Right atrium auricular region (tissue), 2 donors: ENCODE measurements around the gene AHI1. TPM values are rescaled to one million over a fixed set of nuclear protein-coding genes. Genes with fewer than 3 reads are reported as not detected.

Source experiments
- DNase-seq: peaks from one replicate; pipeline ENCODE4 v3.0.0-alpha.2; 2019; ENCODE audit warnings: low spot score
- H3K27ac ChIP-seq, 2 donors: fragments of 200-600 bp; sonication (generic); 1 replicate in 1 of 2; 2 replicates in 1 of 2; pipeline ENCODE4 v1.5.1; 2016 to 2019
- H3K27me3 ChIP-seq, 2 donors: fragments of 200-600 bp; sonication (generic); one replicate each; pipeline versions ENCODE4 v1.5.1 to v1.6.0; 2017 to 2019
- H3K36me3 ChIP-seq: fragments of 200-600 bp; sonication (generic); one replicate; pipeline ENCODE4 v1.5.1; 2016
- H3K4me1 ChIP-seq, 2 donors: fragments of 200-600 bp; sonication (generic); one replicate each; pipeline versions ENCODE4 v1.5.1 to v1.6.0; 2017 to 2019
- H3K4me3 ChIP-seq, 2 donors: fragments of 200-600 bp; sonication (generic); 1 replicate in 1 of 2; 2 replicates in 1 of 2; pipeline ENCODE4 v1.5.1; 2017 to 2019; ENCODE audit warnings: mild to moderate bottlenecking in 1 of 2, moderate library complexity in 1 of 2
- H3K9me3 ChIP-seq, 2 donors: fragments of 200-600 bp; sonication (generic); one replicate each; pipeline ENCODE4 v1.5.1; 2019
- total RNA-seq, 2 donors: library from RNA; depleted of rRNA; stranded (reverse); fragments of >200 nt; gene quantifications; one replicate each; pipeline ENCODE4 v1.1.0, GENCODE V29; 2016
- TF ChIP-seq, protein P1 (sequence below), 2 donors: fragments of 200-600 bp; sonication (generic); IDR thresholded peaks; one replicate each; pipeline ENCODE4 v1.5.1; 2019; ENCODE audit warnings: antibody characterized with exemption in 2 of 2

AHI1 gene
- total RNA-seq, 2 donors from 2014 or later = 8.5 to 10.2 TPM

DNA sequence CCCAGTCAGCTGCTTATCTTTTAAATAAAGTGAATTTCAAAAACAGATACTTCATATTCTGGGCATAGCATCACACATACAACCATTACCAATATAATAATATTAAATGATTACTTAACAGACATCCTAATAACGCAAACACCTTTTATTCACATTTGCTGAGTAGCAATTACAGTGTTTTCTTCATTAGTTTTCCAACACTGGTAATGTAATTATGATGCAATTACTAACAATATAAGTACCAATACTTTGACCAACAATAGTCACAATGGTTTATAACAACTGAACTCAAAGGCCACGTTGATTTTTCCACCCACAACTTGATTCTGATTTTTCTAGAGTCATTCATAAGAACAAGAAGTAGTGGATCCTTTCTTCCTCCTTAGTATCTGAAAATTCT is 212.4 kb downstream of the AHI1 start:
- Histone ChIP-seq H3K4me1 (no peaks in the 10 kb centered on the region), H3K4me3 (no peak overlapping the region), H3K9me3 (no peaks in the 10 kb centered on the region), H3K27me3 (no peaks in the 10 kb centered on the region), H3K27ac (no peak overlapping the region), H3K36me3 (peaks cover 6% of the 10 kb centered on the region)
- no peak for DNase-seq
- TF ChIP-seq, protein P1, sequence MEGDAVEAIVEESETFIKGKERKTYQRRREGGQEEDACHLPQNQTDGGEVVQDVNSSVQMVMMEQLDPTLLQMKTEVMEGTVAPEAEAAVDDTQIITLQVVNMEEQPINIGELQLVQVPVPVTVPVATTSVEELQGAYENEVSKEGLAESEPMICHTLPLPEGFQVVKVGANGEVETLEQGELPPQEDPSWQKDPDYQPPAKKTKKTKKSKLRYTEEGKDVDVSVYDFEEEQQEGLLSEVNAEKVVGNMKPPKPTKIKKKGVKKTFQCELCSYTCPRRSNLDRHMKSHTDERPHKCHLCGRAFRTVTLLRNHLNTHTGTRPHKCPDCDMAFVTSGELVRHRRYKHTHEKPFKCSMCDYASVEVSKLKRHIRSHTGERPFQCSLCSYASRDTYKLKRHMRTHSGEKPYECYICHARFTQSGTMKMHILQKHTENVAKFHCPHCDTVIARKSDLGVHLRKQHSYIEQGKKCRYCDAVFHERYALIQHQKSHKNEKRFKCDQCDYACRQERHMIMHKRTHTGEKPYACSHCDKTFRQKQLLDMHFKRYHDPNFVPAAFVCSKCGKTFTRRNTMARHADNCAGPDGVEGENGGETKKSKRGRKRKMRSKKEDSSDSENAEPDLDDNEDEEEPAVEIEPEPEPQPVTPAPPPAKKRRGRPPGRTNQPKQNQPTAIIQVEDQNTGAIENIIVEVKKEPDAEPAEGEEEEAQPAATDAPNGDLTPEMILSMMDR (IDR thresholded peaks at IDR 0.05) = no peak

DNA sequence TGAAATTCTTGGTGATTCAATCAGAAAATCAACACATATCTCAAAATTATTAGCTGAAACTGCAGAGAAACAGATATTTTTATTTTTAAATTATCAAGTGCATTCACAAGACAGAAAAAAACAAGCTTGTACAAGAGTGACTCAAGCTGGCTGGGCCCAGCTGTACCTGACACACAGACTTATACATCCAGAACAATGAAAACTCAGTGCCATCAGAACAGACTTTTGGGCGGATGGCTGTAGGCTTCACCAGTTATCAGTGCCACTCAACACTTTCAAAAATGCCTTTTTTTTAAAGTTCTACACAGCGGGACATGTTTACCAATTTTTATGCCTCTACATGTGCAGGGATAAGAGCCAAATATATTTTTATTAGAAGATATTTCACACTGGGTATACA is 213.6 kb downstream of the AHI1 start:
- TF ChIP-seq, protein P1 (IDR thresholded peaks at IDR 0.05) = no peak
- H3K27ac ChIP-seq = no peak overlapping the region
- no peak overlapping the region for H3K4me3 ChIP-seq
- DNase-seq = no peak
- no peaks in the 10 kb centered on the region for H3K36me3 ChIP-seq
- no peaks in the 10 kb centered on the region for H3K9me3 ChIP-seq
- H3K4me1 ChIP-seq = no peaks in the 10 kb centered on the region
- no peaks in the 10 kb centered on the region for H3K27me3 ChIP-seq

DNA sequence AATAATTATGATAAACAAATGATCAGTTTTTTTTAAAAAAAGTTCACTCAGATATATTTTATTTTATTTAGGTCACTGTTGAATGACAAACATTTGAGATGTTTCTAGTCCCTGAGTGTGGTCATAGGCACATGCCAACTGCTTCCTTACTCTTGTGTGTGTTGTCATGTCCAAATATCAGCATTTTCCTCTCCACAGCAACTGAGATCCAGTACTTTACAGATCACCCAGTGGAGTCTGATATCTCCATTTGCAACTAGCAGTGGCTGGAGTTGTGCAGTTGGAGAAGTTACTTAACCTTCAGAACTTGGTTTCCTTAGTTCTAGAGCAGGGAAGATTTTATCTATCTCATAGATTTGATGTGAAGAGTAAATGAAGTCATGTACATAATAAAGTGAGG is 215.1 kb downstream of the AHI1 start:
- TF ChIP-seq, protein P1 (IDR thresholded peaks at IDR 0.05) = no peak
- DNase-seq = no peak
- Histone ChIP-seq H3K9me3 (no peaks in the 10 kb centered on the region), H3K4me3 (no peak overlapping the region), H3K4me1 (no peaks in the 10 kb centered on the region), H3K27ac (no peak overlapping the region), H3K36me3 (no peaks in the 10 kb centered on the region), H3K27me3 (no peaks in the 10 kb centered on the region)

- Histone ChIP-seq H3K4me3 (no peak overlapping the region), H3K4me1 (no peaks in the 10 kb centered on the region), H3K36me3 (no peaks in the 10 kb centered on the region), H3K27ac (no peak overlapping the region), H3K27me3 (no peaks in the 10 kb centered on the region), H3K9me3 (no peaks in the 10 kb centered on the region)
- TF ChIP-seq, protein P1 (IDR thresholded peaks at IDR 0.05) = no peak
- DNase-seq = no peak
Measured at GRCh38 chr6:135281964-135282363, 215.6 kb downstream of the AHI1 start.

- Histone ChIP-seq H3K4me1 (no peaks in the 10 kb centered on the region), H3K36me3 (no peaks in the 10 kb centered on the region), H3K27me3 (no peaks in the 10 kb centered on the region), H3K9me3 (no peaks in the 10 kb centered on the region), H3K27ac (no peak overlapping the region), H3K4me3 (no peak overlapping the region)
- no peak for DNase-seq
- TF ChIP-seq, protein P1 (IDR thresholded peaks at IDR 0.05) = no peak
Measured at GRCh38 chr6:135281227-135281626, 216.3 kb downstream of the AHI1 start.

DNA sequence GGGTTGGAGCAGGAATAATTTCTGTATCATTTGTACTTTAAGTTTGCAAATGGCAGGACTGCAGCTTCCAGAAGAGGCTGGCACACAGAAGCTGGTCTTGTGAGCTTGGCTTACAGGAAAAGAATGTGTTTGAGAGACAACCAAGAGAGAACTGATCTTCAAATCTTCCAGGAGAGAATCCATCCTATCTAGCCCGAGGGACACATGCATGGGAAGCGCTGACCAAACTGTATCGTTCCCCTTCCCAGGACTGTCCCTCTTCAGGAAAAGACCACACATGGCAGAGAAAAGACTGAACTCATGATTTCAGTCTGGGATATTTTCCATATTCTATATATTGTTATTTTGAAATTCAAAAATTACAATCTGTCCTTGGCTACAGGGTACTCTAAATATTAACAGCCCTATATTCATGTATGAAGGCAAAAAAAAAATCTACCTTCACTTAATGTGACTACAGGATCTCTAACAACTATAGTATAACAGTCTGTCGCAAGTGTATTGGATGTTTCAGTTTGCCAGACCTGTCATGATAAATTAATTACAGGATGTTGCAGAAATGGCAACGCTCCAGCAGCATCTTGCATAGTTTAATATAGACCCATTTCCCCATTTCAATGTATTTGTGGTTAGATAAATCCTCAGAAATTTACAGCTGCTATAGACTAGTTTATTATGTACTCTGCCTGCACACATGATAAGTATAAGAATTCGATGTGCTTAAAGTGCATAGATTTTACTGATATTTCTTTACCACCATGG is 217.0 kb downstream of the AHI1 start:
- Histone ChIP-seq H3K4me1 (no peaks in the 10 kb centered on the region), H3K9me3 (no peaks in the 10 kb centered on the region), H3K4me3 (no peak overlapping the region), H3K27ac (no peak overlapping the region), H3K36me3 (no peaks in the 10 kb centered on the region), H3K27me3 (no peaks in the 10 kb centered on the region)
- TF ChIP-seq, protein P1 (IDR thresholded peaks at IDR 0.05) = no peak
- no peak for DNase-seq
